Kidney (tissue), 14 donors: ENCODE data around the gene IKZF1. TPM values are rescaled to one million over a fixed set of nuclear protein-coding genes. Genes with fewer than 3 reads are reported as not detected.

Source experiments
- DNase-seq, 5 donors: peaks; one replicate each; pipeline ENCODE4 v3.0.0-alpha.2; 2013 to 2020
- FAIRE-seq: peaks from 2 replicates; lab custom pipeline; 2012; peaks lifted over from hg19 to GRCh38; lab: Jason Lieb, UNC
- H3K27ac ChIP-seq, 2 donors: one replicate each; pipeline ENCODE4 v1.7.0; 2013; ENCODE audit warnings: low read depth in 2 of 2, low read length in 2 of 2, inconsistent platforms in 1 of 2
- H3K27me3 ChIP-seq: one replicate; pipeline ENCODE4 v1.7.1; 2013; ENCODE audit warnings: low read length, inconsistent platforms; ENCODE audit not compliant: control insufficient read depth, insufficient read depth
- H3K36me3 ChIP-seq, 3 donors: one replicate each; pipeline versions ENCODE4 v1.7.0 to v1.7.1; 2013; ENCODE audit warnings: low read length in 3 of 3, control low read depth in 1 of 3, inconsistent platforms in 1 of 3; ENCODE audit not compliant: insufficient read depth in 3 of 3, control insufficient read depth in 2 of 3
- H3K4me1 ChIP-seq, 3 donors: one replicate each; pipeline versions ENCODE4 v1.7.0 to v1.7.1; 2013; ENCODE audit warnings: low read length in 3 of 3, inconsistent platforms in 1 of 3, low read depth in 1 of 3; ENCODE audit not compliant: control insufficient read depth in 2 of 3, insufficient read depth in 2 of 3
- H3K4me3 ChIP-seq, 3 donors: one replicate each; pipeline versions ENCODE4 v1.7.0 to v1.8.1; 2013; ENCODE audit warnings: low read length in 3 of 3, control low read depth in 1 of 3, inconsistent platforms in 1 of 3
- H3K9ac ChIP-seq, 3 donors: one replicate each; pipeline versions ENCODE4 v1.7.0 to v1.7.1; 2013; ENCODE audit warnings: low read length in 3 of 3, control low read depth in 1 of 3, inconsistent platforms in 1 of 3
- H3K9me3 ChIP-seq, 3 donors: one replicate each; pipeline versions ENCODE4 v1.7.0 to v1.7.1; 2013; ENCODE audit warnings: low read length in 3 of 3, control low read depth in 1 of 3, inconsistent platforms in 1 of 3; ENCODE audit not compliant: control insufficient read depth in 2 of 3, insufficient read depth in 1 of 3
- CTCF ChIP-seq: IDR thresholded peaks from 3 replicates; pipeline ENCODE4 v1.5.1; 2012; ENCODE audit warnings: mild to moderate bottlenecking, moderate library complexity, borderline replicate concordance; ENCODE audit not compliant: insufficient read depth; ENCODE audit errors: extremely low read depth
- intact Hi-C: fragments of 100-400 bp; cut with DNase I; formaldehyde crosslinking; loops from one replicate; pipeline ENCODE4 v1.11.1; 2022
- polyA plus RNA-seq: library from polyadenylated mRNA; stranded (reverse); fragments of 350-450 nt; fragmentation: Illumina TruSeq; extraction: RNeasy Lipid Tissue Mini Kit (QIAGEN cat#74804); gene quantifications from one replicate; pipeline ENCODE4 v1.2.3, GENCODE V29; 2014; ENCODE audit warnings: low read depth, low replicate concordance; ENCODE audit not compliant: insufficient read depth
- total RNA-seq: library from RNA; stranded (reverse); fragmentation: NEBNext Ultra II Directional; extraction: Animal tissue kit (Norgen Biotek cat#: 25700); gene quantifications from one replicate; pipeline ENCODE4 v1.2.1, GENCODE V29; 2021
- donor health status: control.
- donor health status: control.
- donor health status: control.
- donor health status: control.
- donor health status: control.
- donor health status: DM: yes; HTN: yes; CAD: no.
- donor health status: Normal renal cell carcinoma (clear cell type).

The IKZF1 gene
- total and polyA plus RNA-seq, 2 donors from 2014 or later: 0.52 to 36.8 TPM

- Histone ChIP-seq H3K36me3 (no peaks in the 10 kb centered on the region), H3K9me3 (no peaks in the 10 kb centered on the region), H3K27me3 (no peaks in the 10 kb centered on the region), H3K4me1 (peaks cover 0 to 6% (median 0%) of the 10 kb centered on the region in 3 donors), H3K27ac (no peak overlapping the region), H3K4me3 (no peak overlapping the region), H3K9ac (no peak overlapping the region)
- intact Hi-C loops: no loop called here
- FAIRE-seq: no peak
- DNase-seq: no peak
- TF ChIP-seq CTCF: no peak
These were observed 27.2 kb downstream of the IKZF1 start for GRCh38 chr7:50331564-50332208.

DNA sequence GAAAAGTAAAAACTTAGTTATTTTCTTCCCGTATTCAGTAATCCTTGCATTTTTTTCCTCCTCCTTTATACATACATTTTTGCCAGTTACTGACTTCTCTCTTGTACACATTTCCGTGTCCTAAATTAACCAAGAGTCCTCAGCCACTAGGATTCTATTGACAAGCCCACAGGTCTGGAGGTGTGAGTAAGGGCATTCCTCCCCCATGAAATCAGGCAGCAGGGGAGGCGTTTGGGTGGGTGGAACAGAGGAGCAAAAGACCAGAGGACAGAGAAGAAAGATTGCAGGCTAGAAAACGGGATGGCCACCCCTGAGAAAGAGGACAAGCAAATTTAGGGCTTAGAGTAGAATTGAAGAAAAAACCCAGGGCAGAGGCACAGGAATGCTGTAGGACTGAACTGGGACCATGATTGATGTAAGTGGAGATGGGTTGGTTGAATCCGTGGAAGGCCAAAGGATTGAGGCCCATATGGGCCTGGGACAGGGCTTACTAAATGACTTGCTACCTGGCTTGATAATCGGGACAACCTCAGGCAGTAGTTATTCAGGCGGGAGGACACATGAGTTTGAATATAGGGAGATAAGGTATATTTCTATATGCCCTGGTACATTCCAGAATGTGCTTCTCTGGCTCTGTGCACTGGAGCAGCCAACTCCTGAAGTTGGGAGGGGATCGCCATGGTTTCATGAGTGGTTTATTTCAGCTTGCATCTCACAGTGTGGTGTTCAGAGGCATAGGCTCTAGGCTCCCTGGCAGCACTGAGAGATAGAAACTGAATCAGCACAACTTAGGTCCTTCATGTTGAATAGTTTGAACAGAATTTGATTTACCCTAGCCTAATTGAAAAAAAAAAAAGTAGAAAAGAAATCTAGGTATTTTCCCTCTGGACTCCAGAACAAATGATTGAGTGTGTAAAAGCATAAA lies 28.0 kb downstream of the IKZF1 start:
- no peaks in the 10 kb centered on the region for H3K36me3 ChIP-seq
- H3K27ac ChIP-seq: no peak overlapping the region
- no peak for TF ChIP-seq CTCF
- intact Hi-C loops: no loop called here
- DNase-seq: peak in 1 of 5 donors; percentile 7
- no peaks in the 10 kb centered on the region for H3K9me3 ChIP-seq
- no peaks in the 10 kb centered on the region for H3K27me3 ChIP-seq
- peaks cover 0 to 6% (median 0%) of the 10 kb centered on the region in 3 donors for H3K4me1 ChIP-seq
- H3K9ac ChIP-seq: no peak overlapping the region
- H3K4me3 ChIP-seq: no peak overlapping the region
- no peak for FAIRE-seq

DNA sequence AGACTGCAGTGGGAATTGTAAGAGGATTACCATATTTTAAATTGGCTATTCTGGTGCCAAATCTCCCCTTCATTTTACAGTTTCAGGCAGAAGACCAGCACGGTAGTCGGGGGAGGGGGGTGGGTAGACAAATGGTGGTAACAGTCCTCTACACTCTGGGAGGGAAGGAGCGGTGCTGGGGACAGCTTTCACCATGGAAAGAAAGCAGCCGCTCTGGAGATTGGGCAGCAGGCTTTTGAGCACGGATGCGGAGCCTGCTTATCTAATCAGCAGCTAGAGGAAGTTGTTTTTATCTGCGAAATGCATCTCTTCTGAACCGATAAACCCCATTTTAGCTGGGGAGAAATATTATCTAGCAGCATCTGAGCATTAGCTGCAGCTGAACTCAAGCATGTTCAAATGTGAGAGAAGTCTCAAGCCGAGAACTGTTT lies 28.7 kb downstream of the IKZF1 start:
- DNase-seq: peak in 1 of 5 donors; percentile 8

More for the DNA sequence above, 28.7 kb downstream of the IKZF1 start:
- Histone ChIP-seq H3K4me1 (peaks cover 0 to 6% (median 0%) of the 10 kb centered on the region in 3 donors), H3K4me3 (no peak overlapping the region), H3K9ac (no peak overlapping the region), H3K27me3 (no peaks in the 10 kb centered on the region), H3K9me3 (no peaks in the 10 kb centered on the region), H3K36me3 (no peaks in the 10 kb centered on the region), H3K27ac (no peak overlapping the region)
- intact Hi-C loops: no loop called here
- TF ChIP-seq CTCF: no peak
- no peak for FAIRE-seq
